Loucy (cell line): Measurements from ENCODE around the gene RASGRP2.

Experiments
- H2AFZ ChIP-seq: fragments of 200-600 bp; sonication (generic); 2 replicates; pipeline ENCODE4 v1.6.0; 2016; ENCODE audit warnings: antibody characterized with exemption, mild to moderate bottlenecking, low read length, moderate library complexity
- H3F3A ChIP-seq: fragments of 200-600 bp; 2 replicates; pipeline ENCODE4 v1.6.0; 2016; ENCODE audit warnings: antibody characterized with exemption, low read depth, mild to moderate bottlenecking
- H3K27me3 ChIP-seq: fragments of 200-600 bp; sonication (generic); 2 replicates; pipeline ENCODE4 v1.6.1; 2014; ENCODE audit warnings: low read length, mild to moderate bottlenecking; ENCODE audit not compliant: insufficient read depth, poor library complexity, severe bottlenecking
- H3K36me3 ChIP-seq: fragments of 200-600 bp; sonication (generic); 2 replicates; pipeline ENCODE4 v1.6.1; 2016; ENCODE audit warnings: low read length; ENCODE audit not compliant: insufficient read depth
- H3K4me1 ChIP-seq: fragments of 200-600 bp; sonication (generic); 2 replicates; pipeline ENCODE4 v1.5.1; 2014; ENCODE audit warnings: low read length, mild to moderate bottlenecking; ENCODE audit not compliant: insufficient read depth, poor library complexity, severe bottlenecking
- H3K4me2 ChIP-seq: fragments of 200-600 bp; sonication (generic); 2 replicates; pipeline ENCODE4 v1.6.0; 2014; ENCODE audit warnings: antibody characterized with exemption, low read length, low read depth, mild to moderate bottlenecking; ENCODE audit not compliant: poor library complexity, severe bottlenecking
- H3K4me3 ChIP-seq: fragments of 200-600 bp; sonication (generic); 2 replicates; pipeline ENCODE4 v1.5.1; 2014; ENCODE audit warnings: low read length, mild to moderate bottlenecking, mixed read lengths; ENCODE audit not compliant: poor library complexity, severe bottlenecking
- H3K79me2 ChIP-seq: fragments of 200-600 bp; sonication (generic); 2 replicates; pipeline ENCODE4 v1.6.1; 2014; ENCODE audit warnings: low read length; ENCODE audit not compliant: insufficient read depth
- H3K9ac ChIP-seq: fragments of 200-600 bp; sonication (generic); 2 replicates; pipeline ENCODE4 v1.6.0; 2014; ENCODE audit warnings: mild to moderate bottlenecking, low read depth, low read length, moderate library complexity; ENCODE audit not compliant: poor library complexity, severe bottlenecking
- H3K9me2 ChIP-seq: fragments of 200-600 bp; sonication (generic); replicated peaks from 2 replicates; pipeline ENCODE4 v1.6.1; 2016; ENCODE audit warnings: low read depth, low read length, mixed read lengths
- H3K9me3 ChIP-seq: fragments of 200-600 bp; sonication (generic); 2 replicates; pipeline ENCODE4 v1.6.1; 2014; ENCODE audit warnings: mild to moderate bottlenecking, antibody characterized with exemption, low read length, low read depth; ENCODE audit not compliant: insufficient read depth
- H4K20me1 ChIP-seq: fragments of 200-600 bp; sonication (generic); 2 replicates; pipeline ENCODE4 v1.6.0; 2014; ENCODE audit warnings: antibody characterized with exemption, low read length, mild to moderate bottlenecking; ENCODE audit not compliant: insufficient read depth, poor library complexity, severe bottlenecking
- EZH2phosphoT487 ChIP-seq: fragments of 200-600 bp; IDR thresholded peaks from 2 replicates; pipeline ENCODE4 v1.6.1; 2018; ENCODE audit warnings: antibody characterized with exemption, mild to moderate bottlenecking, moderate library complexity, borderline replicate concordance
- TF ChIP-seq, protein P1 (sequence below): fragments of 200-600 bp; sonication (generic); conservative IDR thresholded peaks from 2 replicates; pipeline ENCODE4 v1.5.1; 2014; ENCODE audit warnings: mild to moderate bottlenecking, antibody characterized with exemption, low read length

Gene RASGRP2

GRCh38 chr11:64757549-64758329, 13.8 kb upstream of the RASGRP2 start:
- TF ChIP-seq, protein P1, sequence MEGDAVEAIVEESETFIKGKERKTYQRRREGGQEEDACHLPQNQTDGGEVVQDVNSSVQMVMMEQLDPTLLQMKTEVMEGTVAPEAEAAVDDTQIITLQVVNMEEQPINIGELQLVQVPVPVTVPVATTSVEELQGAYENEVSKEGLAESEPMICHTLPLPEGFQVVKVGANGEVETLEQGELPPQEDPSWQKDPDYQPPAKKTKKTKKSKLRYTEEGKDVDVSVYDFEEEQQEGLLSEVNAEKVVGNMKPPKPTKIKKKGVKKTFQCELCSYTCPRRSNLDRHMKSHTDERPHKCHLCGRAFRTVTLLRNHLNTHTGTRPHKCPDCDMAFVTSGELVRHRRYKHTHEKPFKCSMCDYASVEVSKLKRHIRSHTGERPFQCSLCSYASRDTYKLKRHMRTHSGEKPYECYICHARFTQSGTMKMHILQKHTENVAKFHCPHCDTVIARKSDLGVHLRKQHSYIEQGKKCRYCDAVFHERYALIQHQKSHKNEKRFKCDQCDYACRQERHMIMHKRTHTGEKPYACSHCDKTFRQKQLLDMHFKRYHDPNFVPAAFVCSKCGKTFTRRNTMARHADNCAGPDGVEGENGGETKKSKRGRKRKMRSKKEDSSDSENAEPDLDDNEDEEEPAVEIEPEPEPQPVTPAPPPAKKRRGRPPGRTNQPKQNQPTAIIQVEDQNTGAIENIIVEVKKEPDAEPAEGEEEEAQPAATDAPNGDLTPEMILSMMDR = no peak
- TF ChIP-seq EZH2phosphoT487 = no peak
- Histone ChIP-seq H3K9me3 (no peaks in the 10 kb centered on the region), H4K20me1 (peaks cover 17% of the 10 kb centered on the region), H3K9me2 (no peaks in the 10 kb centered on the region), H3K27me3 (no peaks in the 10 kb centered on the region), H3K79me2 (peaks cover 6% of the 10 kb centered on the region; the same call in 1 of the 2 replicates), H3F3A (peaks cover 3% of the 10 kb centered on the region; the same call in 1 of the 2 replicates), H3K4me2 (no peak overlapping the region), H3K4me1 (peaks cover 22% of the 10 kb centered on the region), H2AFZ (no peak overlapping the region), H3K36me3 (peaks cover 9% of the 10 kb centered on the region; the same call in 1 of the 2 replicates), H3K9ac (no peak overlapping the region), H3K4me3 (no peak overlapping the region)

- Histone ChIP-seq H3K9me2 (no peaks in the 10 kb centered on the region), H3K79me2 (no peaks in the 10 kb centered on the region)
- TF ChIP-seq, protein P1 = no peak
- no peak for TF ChIP-seq EZH2phosphoT487
Measured at GRCh38 chr11:64755681-64756361, 11.9 kb upstream of the RASGRP2 start.

DNA sequence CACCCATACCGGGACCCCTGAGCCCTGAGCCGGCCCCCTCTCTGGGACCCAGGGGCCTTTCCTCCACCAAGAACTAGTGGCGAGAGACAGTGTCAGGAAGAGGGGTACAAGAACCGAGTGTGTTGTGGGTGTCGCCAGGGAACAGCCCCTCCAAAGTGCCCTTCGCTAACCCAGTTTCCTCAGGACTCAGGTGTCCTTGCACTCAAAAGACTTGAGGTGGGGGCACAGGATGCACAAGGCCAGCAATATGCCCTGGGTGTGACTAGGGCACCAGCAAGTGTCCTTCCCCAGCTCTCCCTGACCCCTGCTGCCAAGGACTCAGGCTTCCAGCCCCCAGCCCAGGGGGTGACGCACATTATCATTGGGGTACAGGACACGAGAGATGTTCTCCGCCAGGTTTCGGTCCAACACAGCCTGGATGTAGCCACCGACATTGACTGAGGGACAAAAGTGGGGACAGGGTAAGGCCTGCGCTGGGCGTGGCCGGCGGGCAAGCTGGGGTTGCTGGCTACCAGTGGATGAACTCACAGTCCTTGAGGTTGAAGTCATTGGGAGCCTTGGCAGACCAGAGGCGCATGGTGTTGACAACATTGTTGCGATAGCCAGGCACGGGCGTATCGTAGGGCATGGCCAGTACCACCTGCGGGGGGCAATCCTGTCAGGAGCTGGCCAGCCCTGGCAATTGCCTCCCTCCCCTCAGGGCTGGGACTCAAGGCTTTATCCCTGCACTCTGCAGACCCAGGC, 11.1 kb upstream of the RASGRP2 start:
- Histone ChIP-seq H3K4me2 (no peak overlapping the region), H3K9ac (no peak overlapping the region), H2AFZ (no peak overlapping the region), H3K79me2 (no peaks in the 10 kb centered on the region), H3K4me3 (no peak overlapping the region), H3K36me3 (no peaks in the 10 kb centered on the region), H3K9me2 (no peaks in the 10 kb centered on the region), H3K9me3 (no peaks in the 10 kb centered on the region), H4K20me1 (no peaks in the 10 kb centered on the region), H3K4me1 (peaks cover 5% of the 10 kb centered on the region), H3F3A (no peaks in the 10 kb centered on the region), H3K27me3 (no peaks in the 10 kb centered on the region)
- TF ChIP-seq, protein P1 = no peak
- no peak for TF ChIP-seq EZH2phosphoT487

More at GRCh38 chr11:64755681-64756361, 11.9 kb upstream of the RASGRP2 start:
- Histone ChIP-seq H3K4me1 (peaks cover 13% of the 10 kb centered on the region), H3F3A (peaks cover under 1% of the 10 kb centered on the region; the same call in 1 of the 2 replicates), H4K20me1 (peaks cover 7% of the 10 kb centered on the region), H2AFZ (no peak overlapping the region), H3K4me3 (no peak overlapping the region), H3K27me3 (no peaks in the 10 kb centered on the region), H3K9ac (no peak overlapping the region), H3K36me3 (peaks cover 3% of the 10 kb centered on the region; the same call in 1 of the 2 replicates), H3K4me2 (no peak overlapping the region), H3K9me3 (no peaks in the 10 kb centered on the region)
